HEK293 (cell line): ENCODE measurements around the gene EFHD1.

ENCODE experiments used
- CTCF ChIA-PET: fragments of 350-600 bp; formaldehyde crosslinking; extraction: SDS; loops from one replicate; lab custom pipeline; 2021; ENCODE audit warnings: antibody characterized with exemption; lab: Yijun Ruan, JAX
- POLR2A ChIA-PET: fragments of 300-600 bp; formaldehyde crosslinking; extraction: SDS; loops from one replicate; lab custom pipeline; 2020; ENCODE audit warnings: antibody characterized with exemption, inconsistent platforms; lab: Yijun Ruan, JAX
- H3K27ac ChIP-seq: fragments of 200-500 bp; sonication (Bioruptor generic); 2 replicates; pipeline ENCODE4 v1.5.1; 2014; ENCODE audit warnings: low read depth, low read length, control low read depth, inconsistent platforms; ENCODE audit errors: extremely low read depth
- H3K36me3 ChIP-seq, 2 experiments: fragments of 200-500 bp in 1 of 2; sonication (Bioruptor generic) in 1 of 2; 1 replicate in 1 of 2; 2 replicates in 1 of 2; pipeline ENCODE4 v1.5.1; 2014 to 2017; ENCODE audit warnings: inconsistent platforms in 2 of 2, low read length in 2 of 2; ENCODE audit not compliant: control insufficient read depth in 2 of 2, insufficient read depth in 1 of 2
- H3K4me1 ChIP-seq: fragments of 200-500 bp; sonication (Bioruptor generic); 2 replicates; pipeline ENCODE4 v1.5.1; 2014; ENCODE audit warnings: mild to moderate bottlenecking, low read length, inconsistent platforms; ENCODE audit not compliant: control insufficient read depth, insufficient read depth
- H3K4me3 ChIP-seq: 2 replicates; pipeline ENCODE4 v1.5.1; 2011; ENCODE audit warnings: low read depth, mild to moderate bottlenecking, control low read depth, low read length, moderate library complexity
- H3K9me3 ChIP-seq: fragments of 200-500 bp; sonication (Bioruptor generic); 2 replicates; pipeline ENCODE4 v1.5.1; 2014; ENCODE audit warnings: low read depth, low read length, inconsistent platforms; ENCODE audit not compliant: control insufficient read depth, insufficient read depth
- EGR2 ChIP-seq: fragments of 450-650 bp; formaldehyde crosslinking; IDR thresholded peaks from 2 replicates; pipeline ENCODE4 v1.5.1; 2016; ENCODE audit warnings: low read depth, missing biosample characterization, missing genetic modification characterization
- ELK4 ChIP-seq: IDR thresholded peaks from 2 replicates; pipeline ENCODE4 v1.6.1; 2011; ENCODE audit warnings: mild to moderate bottlenecking, low read depth, low read length, borderline replicate concordance
- GLI2 ChIP-seq: fragments of 450-650 bp; formaldehyde crosslinking; IDR thresholded peaks from 2 replicates; pipeline ENCODE4; 2017; ENCODE audit warnings: missing biosample characterization, missing genetic modification characterization, low read depth, borderline replicate concordance
- GLIS1 ChIP-seq: fragments of 450-650 bp; formaldehyde crosslinking; IDR thresholded peaks from 2 replicates; pipeline ENCODE4 v1.5.1; 2016; ENCODE audit warnings: missing biosample characterization, missing genetic modification characterization
- KLF10 ChIP-seq: fragments of 450-650 bp; IDR thresholded peaks from 2 replicates; pipeline ENCODE4 v1.5.1; 2018; ENCODE audit warnings: missing biosample characterization, mild to moderate bottlenecking, missing genetic modification characterization
- KLF8 ChIP-seq: fragments of 450-650 bp; formaldehyde crosslinking; IDR thresholded peaks from 2 replicates; pipeline ENCODE4 v1.5.1; 2016; ENCODE audit warnings: missing biosample characterization, missing genetic modification characterization
- KLF9 ChIP-seq: fragments of 450-650 bp; formaldehyde crosslinking; IDR thresholded peaks from 2 replicates; pipeline ENCODE4 v1.5.1; 2016; ENCODE audit warnings: missing biosample characterization, missing genetic modification characterization, low read depth
- PATZ1 ChIP-seq: fragments of 450-650 bp; formaldehyde crosslinking; IDR thresholded peaks from 2 replicates; pipeline ENCODE4 v1.5.1; 2016; ENCODE audit warnings: missing biosample characterization, missing genetic modification characterization
- SP2 ChIP-seq: fragments of 450-650 bp; formaldehyde crosslinking; IDR thresholded peaks from 2 replicates; pipeline ENCODE4 v1.5.1; 2016; ENCODE audit warnings: missing biosample characterization, missing genetic modification characterization
- ZBTB48 ChIP-seq: fragments of 450-650 bp; formaldehyde crosslinking; IDR thresholded peaks from 2 replicates; pipeline ENCODE4 v1.5.1; 2016; ENCODE audit warnings: missing biosample characterization, missing genetic modification characterization
- ZEB2 ChIP-seq: fragments of 450-650 bp; formaldehyde crosslinking; IDR thresholded peaks from 2 replicates; pipeline ENCODE4 v1.5.1; 2016; ENCODE audit warnings: missing biosample characterization, missing genetic modification characterization
- ZNF133 ChIP-seq: fragments of 450-650 bp; formaldehyde crosslinking; IDR thresholded peaks from 2 replicates; pipeline ENCODE4 v1.5.1; 2016; ENCODE audit warnings: missing biosample characterization, missing genetic modification characterization
- ZNF169 ChIP-seq: fragments of 450-650 bp; formaldehyde crosslinking; IDR thresholded peaks from 2 replicates; pipeline ENCODE4 v1.5.1; 2016; ENCODE audit warnings: missing biosample characterization, missing genetic modification characterization
- ZNF292 ChIP-seq: fragments of 450-650 bp; formaldehyde crosslinking; IDR thresholded peaks from 2 replicates; pipeline ENCODE4 v1.5.1; 2016; ENCODE audit warnings: low read depth, missing biosample characterization, missing genetic modification characterization, borderline replicate concordance
- ZNF335 ChIP-seq: fragments of 450-650 bp; formaldehyde crosslinking; conservative IDR thresholded peaks from 2 replicates; pipeline ENCODE4 v1.5.1; 2016; ENCODE audit warnings: missing biosample characterization, missing genetic modification characterization
- ZNF449 ChIP-seq: fragments of 450-650 bp; formaldehyde crosslinking; IDR thresholded peaks from 2 replicates; pipeline ENCODE4 v1.5.1; 2017; ENCODE audit warnings: missing biosample characterization, mild to moderate bottlenecking, missing genetic modification characterization, moderate library complexity
- ZNF558 ChIP-seq: fragments of 450-650 bp; formaldehyde crosslinking; IDR thresholded peaks from 2 replicates; pipeline ENCODE4 v1.5.1; 2016; ENCODE audit warnings: missing biosample characterization, missing genetic modification characterization
- ZNF596 ChIP-seq: fragments of 450-650 bp; IDR thresholded peaks from 2 replicates; pipeline ENCODE4 v1.5.0; 2018; ENCODE audit warnings: missing biosample characterization, mild to moderate bottlenecking, missing genetic modification characterization, moderate library complexity
- ZNF701 ChIP-seq: fragments of 450-650 bp; formaldehyde crosslinking; IDR thresholded peaks from 2 replicates; pipeline ENCODE4 v1.5.1; 2016; ENCODE audit warnings: missing biosample characterization, missing genetic modification characterization
- ZNF785 ChIP-seq: fragments of 450-650 bp; formaldehyde crosslinking; IDR thresholded peaks from 2 replicates; pipeline ENCODE4 v1.5.1; 2016; ENCODE audit warnings: missing biosample characterization, missing genetic modification characterization

Gene EFHD1

GRCh38 chr2:232674491-232674890, 41.1 kb downstream of the EFHD1 start (continued):
- TF ChIP-seq GLI2 (tag by site-specific recombination): no peak
- no peak for TF ChIP-seq ZEB2 (tag by site-specific recombination)
- no peak for TF ChIP-seq ZNF701
- no peak for TF ChIP-seq ZNF133
- TF ChIP-seq ZNF169 (tag by site-specific recombination): no peak
- no peak for TF ChIP-seq GLIS1
- TF ChIP-seq ZNF335 (tag by site-specific recombination): no peak
- no peak for TF ChIP-seq ZNF292 (tag by site-specific recombination)
- TF ChIP-seq EGR2 (tag by site-specific recombination): no peak

- Histone ChIP-seq H3K27ac (no peak overlapping the region), H3K4me3 (no peak overlapping the region), H3K4me1 (no peaks in the 10 kb centered on the region), H3K36me3 (peaks cover 5 to 28% of the 10 kb centered on the region in 2 experiments; a peak in 2 of 3 replicates), H3K9me3 (no peaks in the 10 kb centered on the region)
- ChIA-PET POLR2A (interaction anchor here (0.9 kb wide), 1 partner anchor 9 kb away, joined by 3 read pairs; no protein-coding TSS in a partner anchor), CTCF (no interaction called here)
- TF ChIP-seq ZNF596 (tag by site-specific recombination) (no peak), SP2 (tag by site-specific recombination) (no peak), ZNF558 (tag by site-specific recombination) (no peak), ELK4 (no peak), KLF8 (no peak), ZBTB48 (tag by site-specific recombination) (no peak), KLF9 (tag by site-specific recombination) (no peak), KLF10 (no peak), ZNF785 (tag by site-specific recombination) (no peak), PATZ1 (tag by site-specific recombination) (no peak)
These were observed 42.0 kb downstream of the EFHD1 start for GRCh38 chr2:232675381-232675780.

GRCh38 chr2:232680006-232680405, 46.6 kb downstream of the EFHD1 start:
- CTCF ChIA-PET: interaction anchor here (0.6 kb wide), 1 partner anchor 222 kb away, joined by 3 read pairs; no protein-coding TSS in a partner anchor
- no peak for TF ChIP-seq ZNF449 (tag by site-specific recombination)
- Histone ChIP-seq H3K36me3 (peaks cover 5 to 12% of the 10 kb centered on the region in 2 experiments; a peak in 2 of 3 replicates), H3K4me1 (no peaks in the 10 kb centered on the region), H3K4me3 (no peak overlapping the region), H3K27ac (no peak overlapping the region), H3K9me3 (no peaks in the 10 kb centered on the region)
- POLR2A ChIA-PET: no interaction called here
